Measurements from ENCODE around the gene NACC2. TPM values are rescaled to one million over a fixed set of nuclear protein-coding genes. Genes with fewer than 3 reads are reported as not detected.

NACC2 gene
- total and polyA plus RNA-seq, 2 experiments from 2014 or later: 4.4 to 12.0 TPM

DNA sequence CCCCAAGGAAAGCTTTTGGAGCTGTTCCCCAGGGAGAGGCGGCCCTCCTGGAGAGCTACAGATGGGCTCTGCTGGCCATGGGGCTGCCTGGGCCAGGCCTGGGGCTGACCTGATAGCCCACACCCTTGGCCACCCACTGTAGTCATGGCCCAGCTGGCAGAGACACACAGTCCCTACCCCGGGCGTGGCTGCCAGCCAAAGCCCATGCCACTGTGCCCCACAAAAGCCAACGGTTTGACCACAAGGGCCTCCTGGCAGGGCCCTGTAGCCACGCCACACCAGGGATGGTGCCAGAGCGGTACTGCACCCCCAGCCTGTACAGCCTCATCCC is 15.2 kb downstream of the NACC2 start:
- DNase-seq (ENCODE audit: low read depth in 1 of 2, low spot score in 1 of 2): no peak
- H3K36me3 ChIP-seq: no peaks in the 10 kb centered on the region
- no peaks in the 10 kb centered on the region for H3K9me3 ChIP-seq (ENCODE audit: low read depth)
- H3K27ac ChIP-seq: no peak overlapping the region
- TF ChIP-seq, protein P1, sequence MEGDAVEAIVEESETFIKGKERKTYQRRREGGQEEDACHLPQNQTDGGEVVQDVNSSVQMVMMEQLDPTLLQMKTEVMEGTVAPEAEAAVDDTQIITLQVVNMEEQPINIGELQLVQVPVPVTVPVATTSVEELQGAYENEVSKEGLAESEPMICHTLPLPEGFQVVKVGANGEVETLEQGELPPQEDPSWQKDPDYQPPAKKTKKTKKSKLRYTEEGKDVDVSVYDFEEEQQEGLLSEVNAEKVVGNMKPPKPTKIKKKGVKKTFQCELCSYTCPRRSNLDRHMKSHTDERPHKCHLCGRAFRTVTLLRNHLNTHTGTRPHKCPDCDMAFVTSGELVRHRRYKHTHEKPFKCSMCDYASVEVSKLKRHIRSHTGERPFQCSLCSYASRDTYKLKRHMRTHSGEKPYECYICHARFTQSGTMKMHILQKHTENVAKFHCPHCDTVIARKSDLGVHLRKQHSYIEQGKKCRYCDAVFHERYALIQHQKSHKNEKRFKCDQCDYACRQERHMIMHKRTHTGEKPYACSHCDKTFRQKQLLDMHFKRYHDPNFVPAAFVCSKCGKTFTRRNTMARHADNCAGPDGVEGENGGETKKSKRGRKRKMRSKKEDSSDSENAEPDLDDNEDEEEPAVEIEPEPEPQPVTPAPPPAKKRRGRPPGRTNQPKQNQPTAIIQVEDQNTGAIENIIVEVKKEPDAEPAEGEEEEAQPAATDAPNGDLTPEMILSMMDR (IDR thresholded peaks at IDR 0.05; ENCODE audit: low read depth, low read length): no peak
- H3K27me3 ChIP-seq: no peaks in the 10 kb centered on the region
- no peaks in the 10 kb centered on the region for H3K4me1 ChIP-seq (ENCODE audit: low read depth)
- no peak overlapping the region for H3K4me3 ChIP-seq

DNA sequence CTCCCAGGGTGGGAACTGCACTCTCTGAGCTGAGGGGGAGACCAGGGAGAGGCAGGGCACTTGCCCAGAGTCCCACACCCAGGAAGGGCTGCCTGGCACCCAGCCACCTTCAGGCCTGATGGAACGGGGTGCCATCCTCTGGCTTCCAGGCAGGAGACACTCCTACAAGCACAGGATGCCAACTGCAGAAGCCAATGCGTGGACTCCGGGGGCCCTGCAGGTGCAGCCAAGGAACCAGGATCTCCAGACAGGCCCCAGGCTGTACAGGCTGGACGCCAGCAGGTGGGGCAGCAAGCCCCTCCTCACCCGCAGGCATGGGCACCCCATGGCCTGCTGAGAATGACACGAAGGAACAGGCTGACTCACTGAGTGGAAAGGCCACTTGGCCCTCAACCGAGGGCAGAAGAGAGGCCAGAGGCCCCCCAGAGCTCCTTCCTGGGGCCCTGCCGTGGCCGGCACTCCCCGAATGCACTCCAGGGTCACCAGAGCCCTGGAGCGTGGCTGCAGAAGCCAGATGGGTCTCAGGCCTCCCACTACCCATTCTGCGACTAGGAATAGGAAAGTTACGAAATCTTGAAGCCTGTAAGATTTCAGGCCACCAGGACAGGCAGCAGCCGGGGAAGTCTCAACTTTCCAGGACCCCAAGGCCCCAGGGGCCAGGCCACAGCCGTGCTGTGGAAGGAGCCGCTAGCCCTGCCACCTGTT is 15.7 kb downstream of the NACC2 start:
- TF ChIP-seq, protein P1 (IDR thresholded peaks at IDR 0.05; ENCODE audit: low read depth, low read length): no peak
- Histone ChIP-seq H3K27ac (no peak overlapping the region), H3K27me3 (no peaks in the 10 kb centered on the region), H3K36me3 (no peaks in the 10 kb centered on the region), H3K4me3 (no peak overlapping the region), H3K4me1 (ENCODE audit: low read depth) (no peaks in the 10 kb centered on the region), H3K9me3 (ENCODE audit: low read depth) (no peaks in the 10 kb centered on the region)
- DNase-seq (ENCODE audit: low read depth in 1 of 2, low spot score in 1 of 2): no peak

DNA sequence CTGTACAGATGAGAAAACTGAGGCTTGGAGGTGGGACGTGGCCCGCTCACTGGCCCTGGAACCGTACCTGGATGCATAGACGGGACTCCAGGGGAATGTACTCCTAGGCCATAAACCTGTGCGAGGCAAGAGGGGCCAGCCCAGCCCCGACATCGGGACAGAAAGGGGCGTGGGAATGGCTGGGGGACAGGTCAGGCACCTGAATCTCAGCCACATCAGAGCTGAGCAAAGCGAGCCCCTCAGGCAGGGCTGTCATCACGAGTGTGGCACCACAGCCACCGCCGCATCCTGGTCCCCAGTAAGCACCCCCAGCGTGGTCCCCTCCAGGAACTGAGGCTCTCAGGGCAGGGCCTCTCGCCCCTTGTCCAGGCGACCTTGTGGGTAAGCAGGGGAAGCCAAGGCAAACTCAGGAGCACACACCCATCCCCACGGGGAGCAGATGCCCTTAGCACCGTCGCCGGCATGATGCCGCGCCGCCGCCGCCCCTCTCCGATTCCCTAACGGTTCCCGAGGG is 16.5 kb downstream of the NACC2 start:
- no peak for DNase-seq (ENCODE audit: low read depth in 1 of 2, low spot score in 1 of 2)

DNA sequence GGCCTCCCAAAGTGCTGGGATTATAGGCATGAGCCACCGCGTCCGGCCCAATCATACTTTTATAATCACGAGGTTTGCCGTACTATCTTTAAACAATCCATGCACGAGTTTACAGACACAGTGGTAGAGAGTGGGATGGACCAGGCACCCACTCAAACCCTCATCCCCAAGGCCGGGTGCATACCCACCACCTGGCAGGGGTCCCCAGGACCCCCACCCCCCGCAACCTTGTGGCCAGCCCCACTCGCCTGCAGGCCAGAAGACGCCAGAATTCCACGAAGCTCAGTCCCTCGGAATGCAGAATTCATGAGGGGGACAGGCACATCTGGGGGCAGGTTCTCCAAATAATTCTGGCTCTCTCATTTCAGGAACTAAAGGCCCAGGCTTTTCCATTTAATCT is 17.1 kb downstream of the NACC2 start:
- Histone ChIP-seq H3K4me1 (ENCODE audit: low read depth) (no peaks in the 10 kb centered on the region), H3K36me3 (no peaks in the 10 kb centered on the region), H3K27ac (no peak overlapping the region), H3K9me3 (ENCODE audit: low read depth) (no peaks in the 10 kb centered on the region), H3K27me3 (no peaks in the 10 kb centered on the region), H3K4me3 (no peak overlapping the region)
- no peak for DNase-seq (ENCODE audit: low read depth in 1 of 2, low spot score in 1 of 2)
- TF ChIP-seq, protein P1 (IDR thresholded peaks at IDR 0.05; ENCODE audit: low read depth, low read length): no peak

More for the DNA sequence above, 16.5 kb downstream of the NACC2 start:
- Histone ChIP-seq H3K4me3 (no peak overlapping the region), H3K27me3 (no peaks in the 10 kb centered on the region), H3K4me1 (ENCODE audit: low read depth) (no peaks in the 10 kb centered on the region), H3K36me3 (no peaks in the 10 kb centered on the region), H3K9me3 (ENCODE audit: low read depth) (no peaks in the 10 kb centered on the region), H3K27ac (no peak overlapping the region)
- TF ChIP-seq, protein P1 (IDR thresholded peaks at IDR 0.05; ENCODE audit: low read depth, low read length): no peak

DNA sequence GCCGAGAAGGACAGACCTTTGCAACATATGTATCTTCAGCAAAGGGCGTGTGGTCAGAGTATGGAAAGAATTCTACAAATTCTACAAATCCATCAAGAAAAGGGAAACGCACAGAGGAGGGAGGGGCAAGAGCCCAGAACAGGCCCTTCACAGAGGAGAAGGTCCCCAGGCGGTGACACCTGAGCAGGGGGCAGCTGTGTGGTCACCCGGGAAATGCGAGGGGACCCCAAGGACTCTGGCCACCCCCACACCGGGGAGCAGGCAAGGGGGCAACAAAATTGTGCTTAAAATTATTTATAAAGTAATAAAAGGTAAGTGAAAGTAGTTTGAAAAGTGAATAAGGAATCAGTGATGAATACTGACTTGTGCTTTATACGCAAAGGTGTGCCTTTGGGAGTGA is 17.6 kb downstream of the NACC2 start:
- no peak for DNase-seq (ENCODE audit: low read depth in 1 of 2, low spot score in 1 of 2)
- TF ChIP-seq, protein P1 (IDR thresholded peaks at IDR 0.05; ENCODE audit: low read depth, low read length): no peak
- Histone ChIP-seq H3K4me3 (no peak overlapping the region), H3K4me1 (ENCODE audit: low read depth) (no peaks in the 10 kb centered on the region), H3K9me3 (ENCODE audit: low read depth) (no peaks in the 10 kb centered on the region), H3K27ac (no peak overlapping the region), H3K36me3 (no peaks in the 10 kb centered on the region), H3K27me3 (no peaks in the 10 kb centered on the region)

All from cardiac muscle cell (in vitro differentiated cells and primary cell).